ENCODE data around the gene OAF.

DNA sequence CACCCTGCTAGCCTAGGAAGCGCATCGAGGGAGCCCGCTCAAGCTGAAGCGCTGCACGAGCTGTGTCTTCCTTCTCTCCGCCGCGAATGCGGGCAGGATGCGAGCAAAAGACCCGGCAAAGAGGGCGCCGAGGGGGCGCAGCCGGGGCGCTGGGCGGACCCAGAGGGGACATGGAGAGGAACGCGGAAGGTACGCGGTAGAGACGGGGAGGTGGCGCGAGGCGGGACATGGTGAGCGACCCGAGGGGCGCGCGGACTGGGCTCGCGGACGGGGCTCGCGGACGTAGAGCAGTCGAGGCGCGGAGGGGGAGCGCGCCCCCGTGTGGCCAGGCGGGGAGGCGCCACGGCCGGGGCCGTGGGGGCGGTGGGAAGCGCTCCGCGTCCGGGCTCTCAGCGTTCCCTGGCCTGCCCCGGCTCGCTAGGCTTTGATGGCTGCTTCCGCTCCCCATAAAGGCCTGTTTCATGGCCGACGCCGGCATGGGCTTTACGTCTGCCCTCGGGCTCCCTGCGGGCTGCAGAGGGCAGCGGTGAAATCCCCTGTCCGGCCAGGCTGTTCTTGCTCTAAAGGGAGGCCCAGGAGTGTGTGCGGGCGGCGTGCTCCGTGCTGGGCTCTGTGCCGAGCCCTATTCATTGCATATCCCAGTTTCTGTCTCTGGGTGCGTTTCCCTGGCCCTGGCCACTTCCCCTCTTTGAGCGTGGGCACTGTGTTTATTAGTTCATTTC lies 41.7 kb upstream of the OAF start:
- TF ChIP-seq, protein P1, sequence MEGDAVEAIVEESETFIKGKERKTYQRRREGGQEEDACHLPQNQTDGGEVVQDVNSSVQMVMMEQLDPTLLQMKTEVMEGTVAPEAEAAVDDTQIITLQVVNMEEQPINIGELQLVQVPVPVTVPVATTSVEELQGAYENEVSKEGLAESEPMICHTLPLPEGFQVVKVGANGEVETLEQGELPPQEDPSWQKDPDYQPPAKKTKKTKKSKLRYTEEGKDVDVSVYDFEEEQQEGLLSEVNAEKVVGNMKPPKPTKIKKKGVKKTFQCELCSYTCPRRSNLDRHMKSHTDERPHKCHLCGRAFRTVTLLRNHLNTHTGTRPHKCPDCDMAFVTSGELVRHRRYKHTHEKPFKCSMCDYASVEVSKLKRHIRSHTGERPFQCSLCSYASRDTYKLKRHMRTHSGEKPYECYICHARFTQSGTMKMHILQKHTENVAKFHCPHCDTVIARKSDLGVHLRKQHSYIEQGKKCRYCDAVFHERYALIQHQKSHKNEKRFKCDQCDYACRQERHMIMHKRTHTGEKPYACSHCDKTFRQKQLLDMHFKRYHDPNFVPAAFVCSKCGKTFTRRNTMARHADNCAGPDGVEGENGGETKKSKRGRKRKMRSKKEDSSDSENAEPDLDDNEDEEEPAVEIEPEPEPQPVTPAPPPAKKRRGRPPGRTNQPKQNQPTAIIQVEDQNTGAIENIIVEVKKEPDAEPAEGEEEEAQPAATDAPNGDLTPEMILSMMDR (IDR thresholded peaks at IDR 0.05) = peak; percentile 79 to 98 (median 87)
- no peak for TF ChIP-seq POLR2A (IDR thresholded peaks at IDR 0.05)

All from uterus (tissue), 2 donors.